H1 (cell line): ENCODE data around the gene DMPK. TPM values are rescaled to one million over a fixed set of nuclear protein-coding genes. Genes with fewer than 3 reads are reported as not detected.

Source experiments
- ATF3 ChIP-seq: IDR thresholded peaks from 2 replicates; pipeline ENCODE4 v1.6.1; 2011; ENCODE audit warnings: low read depth, mild to moderate bottlenecking, low read length; ENCODE audit not compliant: insufficient read depth
- BACH1 ChIP-seq: IDR thresholded peaks from 2 replicates; pipeline ENCODE4 v1.6.1; 2012; ENCODE audit warnings: low read length, improper control_type of control experiment
- CBX5 ChIP-seq: fragments of 300-800, 300-1000 bp; sonication (generic); IDR thresholded peaks from 2 replicates; pipeline ENCODE4 v1.7.1; 2016; ENCODE audit warnings: antibody characterized with exemption, low read length, low read depth
- CHD1 ChIP-seq: IDR thresholded peaks from 2 replicates; pipeline ENCODE4 v1.6.1; 2012; ENCODE audit warnings: low read depth, low read length, improper control_type of control experiment
- CREB1 ChIP-seq: IDR thresholded peaks from 2 replicates; pipeline ENCODE4 v1.6.1; 2012; ENCODE audit warnings: inconsistent platforms
- FOSL1 ChIP-seq: IDR thresholded peaks from 2 replicates; pipeline ENCODE4 v1.6.1; 2011; ENCODE audit warnings: mild to moderate bottlenecking, low read depth, low read length, moderate library complexity; ENCODE audit not compliant: insufficient read depth
- KDM4A ChIP-seq: IDR thresholded peaks from one replicate; pipeline ENCODE4 v1.7.1; 2012; ENCODE audit warnings: low read depth, mild to moderate bottlenecking, moderate library complexity, low read length, inconsistent platforms; ENCODE audit not compliant: severe bottlenecking
- NANOG ChIP-seq: IDR thresholded peaks from 2 replicates; pipeline ENCODE4 v1.6.1; 2011; ENCODE audit warnings: low read length, low read depth, mild to moderate bottlenecking, inconsistent platforms; ENCODE audit not compliant: insufficient read depth, poor library complexity, severe bottlenecking
- POLR2AphosphoS5 ChIP-seq: IDR thresholded peaks from 2 replicates; pipeline ENCODE4 v1.6.1; 2011; ENCODE audit warnings: low read depth, low read length
- POU5F1 ChIP-seq: IDR thresholded peaks from 2 replicates; pipeline ENCODE4 v1.6.1; 2011; ENCODE audit warnings: low read depth, mild to moderate bottlenecking, low read length, moderate library complexity
- TAF1 ChIP-seq: IDR thresholded peaks from 2 replicates; pipeline ENCODE4 v1.6.1; 2011; ENCODE audit warnings: mild to moderate bottlenecking, low read depth, low read length
- USF2 ChIP-seq: IDR thresholded peaks from 2 replicates; pipeline ENCODE4 v1.6.1; 2011; ENCODE audit warnings: low read length, improper control_type of control experiment
- polyA plus RNA-seq, 7 experiments: library from polyadenylated mRNA; depleted of rRNA in 3 of 7; stranded (reverse) in 5 of 7; unstranded in 2 of 7; fragments of >200 nt in 5 of 7; fragments of 200-250 nt in 2 of 7; gene quantifications; 1 replicate in 5 of 7; 2 replicates in 1 of 7; 4 replicates in 1 of 7; pipeline versions ENCODE4 v1.2.1 to v1.2.3, GENCODE V29; 2011 to 2013; ENCODE audit warnings: missing spikeins in 2 of 7, mixed read lengths in 2 of 7
- total RNA-seq: library from RNA; stranded (reverse); fragmentation: NEBNext Ultra II Directional; extraction: Animal tissue kit (Norgen Biotek cat#: 25700); gene quantifications from 2 replicates; pipeline ENCODE4 v1.2.1, GENCODE V29; 2021
- TF ChIP-seq, protein P1 (sequence below), 3 experiments: IDR thresholded peaks; 1 replicate in 2 of 3; 2 replicates in 1 of 3; pipeline versions ENCODE4 v1.5.1 to v1.6.1; 2011; ENCODE audit warnings: low read length in 3 of 3, mild to moderate bottlenecking in 3 of 3, inconsistent platforms in 2 of 3, low read depth in 1 of 3, moderate library complexity in 1 of 3; ENCODE audit not compliant: insufficient read depth in 1 of 3; ENCODE audit errors: control extremely low read depth in 1 of 3

DMPK gene
- total and polyA plus RNA-seq, 2 of the 8 experiments (the other 6 are each of a cell fraction or from before 2014, with no cell fraction given), result 13.7 to 27.4 TPM

- TF ChIP-seq USF2, result no peak
- TF ChIP-seq, protein P1, sequence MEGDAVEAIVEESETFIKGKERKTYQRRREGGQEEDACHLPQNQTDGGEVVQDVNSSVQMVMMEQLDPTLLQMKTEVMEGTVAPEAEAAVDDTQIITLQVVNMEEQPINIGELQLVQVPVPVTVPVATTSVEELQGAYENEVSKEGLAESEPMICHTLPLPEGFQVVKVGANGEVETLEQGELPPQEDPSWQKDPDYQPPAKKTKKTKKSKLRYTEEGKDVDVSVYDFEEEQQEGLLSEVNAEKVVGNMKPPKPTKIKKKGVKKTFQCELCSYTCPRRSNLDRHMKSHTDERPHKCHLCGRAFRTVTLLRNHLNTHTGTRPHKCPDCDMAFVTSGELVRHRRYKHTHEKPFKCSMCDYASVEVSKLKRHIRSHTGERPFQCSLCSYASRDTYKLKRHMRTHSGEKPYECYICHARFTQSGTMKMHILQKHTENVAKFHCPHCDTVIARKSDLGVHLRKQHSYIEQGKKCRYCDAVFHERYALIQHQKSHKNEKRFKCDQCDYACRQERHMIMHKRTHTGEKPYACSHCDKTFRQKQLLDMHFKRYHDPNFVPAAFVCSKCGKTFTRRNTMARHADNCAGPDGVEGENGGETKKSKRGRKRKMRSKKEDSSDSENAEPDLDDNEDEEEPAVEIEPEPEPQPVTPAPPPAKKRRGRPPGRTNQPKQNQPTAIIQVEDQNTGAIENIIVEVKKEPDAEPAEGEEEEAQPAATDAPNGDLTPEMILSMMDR (IDR thresholded peaks at IDR 0.05; ENCODE audit: control extremely low read depth in 1 of 3, insufficient read depth in 1 of 3, low read depth in 1 of 3, low read length in 3 of 3), result peak in 1 of 3 experiments; percentile 21; a peak in 1 of 4 replicates
- TF ChIP-seq BACH1, result peak; percentile 59; the same call in 1 of the 2 replicates
- no peak for TF ChIP-seq POU5F1
- TF ChIP-seq CBX5, result no peak
- TF ChIP-seq FOSL1, result no peak
- no peak for TF ChIP-seq ATF3
- peak; percentile 49 for TF ChIP-seq TAF1
- TF ChIP-seq POLR2AphosphoS5, result peak; percentile 64; the same call in 1 of the 2 replicates
- no peak for TF ChIP-seq KDM4A
- TF ChIP-seq CHD1, result no peak
- no peak for TF ChIP-seq NANOG
- TF ChIP-seq CREB1, result peak; percentile 60
Measured at GRCh38 chr19:45730368-45731288, 51.7 kb downstream of the DMPK start, which contains the start of gene FBXO46 (continued).
